SK-MEL-5 (cell line): ENCODE results near the gene BORCS6. TPM values are rescaled to one million over a fixed set of nuclear protein-coding genes. Genes with fewer than 3 reads are reported as not detected.

Source experiments
- DNase-seq: peaks from one replicate; pipeline ENCODE4 v3.0.0-alpha.2; 2016; ENCODE audit warnings: low read depth, low spot score
- in situ Hi-C: cut with HindIII; loops from 2 replicates; pipeline ENCODE4 v1.10.0; 2016; ENCODE audit warnings: low sequenced_read_pairs, high pct_unique_total_duplicates, low pct_unique_long_range_greater_than_20kb
- total RNA-seq: library from RNA; depleted of rRNA; stranded (reverse); fragments of >200 nt; shearing (Covaris generic); gene quantifications from 2 replicates; pipeline ENCODE4 v1.2.3, GENCODE V29; 2014

Gene BORCS6
- total RNA-seq, 1 experiment from 2014 or later, result 12.3 TPM

DNA sequence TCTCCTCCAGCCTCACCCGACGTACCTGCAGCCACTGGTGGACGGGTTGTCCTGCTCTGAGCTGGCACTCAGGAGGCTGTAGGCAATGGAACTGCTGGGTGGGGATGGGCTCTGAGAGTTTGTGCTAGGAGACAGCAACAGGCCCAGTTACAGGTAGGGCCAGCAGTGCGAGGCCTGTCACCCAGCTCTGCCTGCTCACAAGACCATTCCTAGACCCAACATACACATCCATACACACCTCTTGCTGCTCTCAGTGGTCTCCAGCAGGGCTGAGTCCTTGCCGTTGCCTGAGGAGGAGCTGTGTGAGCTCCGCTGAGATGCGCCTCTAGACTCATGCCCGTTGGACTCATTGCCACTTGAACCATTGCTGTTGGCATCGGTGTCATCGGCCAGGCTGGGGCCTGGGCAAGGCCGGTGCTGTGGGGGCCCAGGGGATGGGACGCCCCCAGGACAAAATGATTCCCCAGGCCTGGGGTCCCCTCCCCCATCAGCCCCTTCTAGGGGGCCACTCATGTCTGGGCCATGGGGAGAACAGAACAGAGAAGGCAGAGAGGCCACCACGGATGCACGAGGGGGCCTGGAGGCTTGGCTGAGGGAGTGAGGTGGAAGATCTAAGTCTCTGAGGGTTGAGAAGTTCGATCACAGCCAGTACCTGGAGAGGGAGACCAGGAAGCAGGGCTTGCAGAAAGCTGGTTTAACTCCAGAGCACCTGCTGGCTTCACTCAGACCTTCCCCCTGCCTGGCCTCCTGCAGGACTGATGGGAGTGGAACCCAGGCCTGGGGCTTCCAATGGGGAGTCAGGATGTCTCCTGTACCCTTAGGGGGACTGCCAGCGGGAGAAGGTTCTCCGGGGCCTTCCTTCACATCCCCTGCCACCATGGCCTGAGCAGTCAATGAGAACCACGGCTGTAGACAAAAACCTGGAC, 39.5 kb downstream of the BORCS6 start:
- in situ Hi-C loops, result no loop called here
- no peak for DNase-seq

DNA sequence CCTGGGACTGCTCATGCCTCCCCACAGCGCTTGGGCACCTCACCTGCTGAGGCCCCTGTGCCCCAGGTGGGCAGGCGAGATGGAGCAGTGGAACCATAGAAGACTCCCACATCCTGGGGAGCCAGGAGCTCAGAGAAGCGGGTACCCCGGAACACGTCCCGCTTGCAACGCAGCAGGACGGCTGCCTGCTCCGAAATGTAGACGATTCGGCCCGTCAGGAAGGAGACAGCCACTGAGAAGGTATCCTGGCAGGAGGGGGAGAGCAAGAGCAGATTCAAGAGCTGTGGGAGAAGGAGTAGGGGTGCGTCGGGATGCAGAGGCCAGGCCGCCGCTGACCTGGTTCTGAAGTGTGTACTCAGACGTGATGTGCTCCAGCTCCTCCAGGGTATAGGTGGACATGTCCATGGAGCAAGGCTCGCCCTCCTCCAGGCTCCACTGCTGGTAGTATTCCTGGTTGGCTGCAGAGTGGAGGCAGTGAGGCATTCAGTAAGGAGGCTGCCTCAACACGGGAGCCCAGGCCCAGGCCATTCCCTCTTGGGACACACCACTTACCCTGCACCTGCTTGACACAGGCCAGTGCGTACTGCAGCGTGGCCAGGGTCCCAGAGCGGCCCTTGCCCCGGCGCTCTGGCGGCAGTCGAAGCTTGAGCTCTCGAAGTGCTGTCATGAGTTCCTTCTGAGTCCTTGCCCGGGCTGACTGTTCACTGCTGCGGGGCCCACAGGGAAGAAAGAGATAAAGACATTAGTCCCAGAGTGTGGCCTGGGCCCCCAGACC, 40.4 kb downstream of the BORCS6 start:
- in situ Hi-C loops, result no loop called here
- no peak for DNase-seq

DNA sequence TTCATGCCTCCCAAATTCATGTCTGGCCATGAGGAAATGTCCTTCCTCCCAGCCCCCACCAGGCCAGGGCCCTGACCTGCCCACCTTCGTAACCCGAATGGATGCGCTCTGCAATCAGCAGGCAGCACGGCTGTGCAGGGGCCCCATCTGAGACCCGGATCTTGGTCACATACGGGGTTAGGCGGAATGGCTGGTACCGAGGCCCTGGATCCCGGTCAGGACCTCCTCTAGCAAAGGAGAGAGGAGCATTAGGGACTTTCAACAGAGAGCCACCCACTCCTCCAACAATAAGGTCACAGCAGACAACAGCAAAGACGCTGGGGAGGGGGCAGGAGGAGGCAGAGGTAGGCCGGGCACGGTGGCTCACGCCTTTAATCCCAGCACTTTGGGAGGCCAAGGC, 41.4 kb downstream of the BORCS6 start:
- in situ Hi-C loops, result no loop called here
- no peak for DNase-seq

DNA sequence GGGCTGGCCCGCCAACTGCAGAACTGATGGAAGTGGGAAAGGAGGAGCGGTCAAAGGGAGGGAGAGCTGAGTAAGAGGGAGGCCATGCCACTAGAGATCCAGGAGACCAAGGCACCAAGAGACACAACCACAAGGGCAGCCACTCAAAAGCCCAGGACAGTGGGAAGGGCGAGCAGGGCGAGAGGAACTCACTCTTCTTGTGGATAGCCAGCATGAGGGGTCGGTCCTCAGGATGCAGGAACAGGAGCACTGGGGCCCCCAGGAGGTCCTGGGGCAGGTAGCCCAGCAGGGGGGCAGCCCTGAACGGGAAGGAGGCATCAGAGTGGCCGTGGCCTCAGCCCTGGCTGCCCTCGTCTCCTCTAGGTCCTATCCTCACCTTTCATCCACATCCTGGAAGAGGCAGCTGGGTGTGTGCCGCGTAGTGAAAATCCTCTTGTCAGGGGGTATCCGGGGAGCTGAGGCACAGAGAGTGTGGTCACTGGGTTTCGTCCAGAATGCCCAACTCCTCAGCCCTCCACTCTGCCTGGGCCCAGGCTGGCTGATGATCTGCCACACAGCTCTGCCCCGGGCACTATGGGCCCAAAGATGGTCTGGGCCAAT, 42.1 kb downstream of the BORCS6 start:
- DNase-seq, result no peak
- in situ Hi-C loops, result no loop called here

DNA sequence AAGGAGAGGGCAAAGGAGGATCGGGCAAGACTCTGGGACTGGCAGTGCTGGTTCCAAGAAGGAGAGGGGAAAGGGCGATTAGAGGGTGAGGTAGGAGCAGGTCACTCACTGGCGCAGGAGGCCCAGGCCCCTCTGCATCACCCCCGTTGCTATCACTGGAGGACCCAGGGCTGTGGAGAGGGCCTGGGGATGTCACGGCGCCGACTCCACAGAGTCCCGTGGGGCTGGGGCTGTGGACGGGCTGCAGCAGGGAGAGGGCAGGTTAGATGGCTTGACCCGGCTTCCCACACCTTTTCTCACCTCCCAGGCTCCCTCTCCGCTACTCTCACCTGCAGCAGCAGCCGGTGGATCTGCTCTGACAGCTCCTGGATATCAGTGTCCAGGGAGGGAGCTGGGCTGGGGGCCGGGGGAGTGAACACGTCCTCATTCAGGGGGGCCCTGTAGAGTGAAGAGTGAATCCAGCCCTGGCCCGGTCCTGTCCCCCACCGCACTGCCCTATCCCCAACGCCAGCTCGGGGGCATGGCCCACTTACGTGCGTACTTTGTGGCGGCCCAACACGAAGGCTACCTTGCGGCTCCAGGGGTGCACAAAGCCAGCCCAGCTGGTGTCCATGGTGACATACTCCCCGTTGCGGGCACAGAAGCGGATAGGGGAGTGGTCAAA, 42.7 kb downstream of the BORCS6 start:
- DNase-seq, result no peak
- in situ Hi-C loops, result no loop called here

DNA sequence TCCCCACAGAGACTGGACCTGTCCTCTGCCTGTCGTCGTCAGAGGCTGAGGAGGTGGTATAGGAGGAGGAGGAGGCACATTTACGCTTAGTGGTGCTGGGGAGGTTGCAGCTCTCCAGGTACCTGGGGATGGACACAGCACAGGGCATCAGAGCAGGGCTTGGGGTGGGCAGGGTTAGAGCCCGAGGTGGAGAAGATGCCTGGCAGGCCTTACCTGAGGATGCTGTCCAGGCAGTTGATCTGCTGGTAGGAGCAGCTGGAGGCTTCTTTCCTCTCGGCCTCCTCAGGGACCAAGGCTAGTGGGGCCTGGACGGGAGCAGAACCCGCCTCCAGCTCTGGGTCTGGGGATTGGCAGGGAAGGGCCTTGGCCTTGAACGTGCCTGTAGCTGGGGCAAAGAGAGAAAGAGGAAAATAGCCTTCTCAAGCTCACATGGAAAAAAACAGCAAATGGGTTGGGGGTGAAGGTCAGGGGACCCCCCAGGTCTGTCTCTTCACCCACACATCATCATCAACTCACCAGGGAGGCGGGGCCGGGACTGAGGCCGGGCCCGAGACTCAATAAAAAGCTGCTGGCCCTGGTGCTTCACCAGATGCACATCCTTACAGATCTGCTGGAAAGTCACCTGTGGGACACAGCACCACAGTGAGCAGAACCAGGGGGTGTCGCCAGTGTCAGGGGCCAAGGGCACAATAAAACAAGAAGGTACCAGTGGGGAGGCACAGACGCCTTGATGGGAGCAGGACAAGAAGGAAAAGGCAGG, 43.4 kb downstream of the BORCS6 start:
- in situ Hi-C loops, result no loop called here

DNA sequence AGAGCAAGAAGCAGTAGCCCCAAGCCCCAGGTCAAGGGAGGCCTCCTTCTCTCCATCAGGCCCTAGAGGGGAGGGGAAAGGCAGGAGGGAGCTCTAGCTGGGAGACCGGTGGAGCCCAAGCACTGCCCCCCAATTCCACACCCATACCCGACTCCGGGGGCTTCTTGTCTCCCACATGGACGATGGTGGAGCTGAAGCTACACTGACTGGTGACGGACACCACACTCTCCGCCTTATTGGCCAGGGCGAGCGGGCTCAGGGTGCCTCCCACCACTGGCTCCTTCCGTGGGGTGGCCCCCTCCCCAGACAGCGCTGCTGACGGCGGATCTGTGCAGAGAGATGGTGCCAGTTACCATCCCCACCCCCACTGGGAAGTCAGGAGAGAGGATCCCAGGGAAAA, 44.2 kb downstream of the BORCS6 start:
- in situ Hi-C loops, result no loop called here
- DNase-seq, result no peak

More for the DNA sequence above, 43.4 kb downstream of the BORCS6 start:
- no peak for DNase-seq

DNA sequence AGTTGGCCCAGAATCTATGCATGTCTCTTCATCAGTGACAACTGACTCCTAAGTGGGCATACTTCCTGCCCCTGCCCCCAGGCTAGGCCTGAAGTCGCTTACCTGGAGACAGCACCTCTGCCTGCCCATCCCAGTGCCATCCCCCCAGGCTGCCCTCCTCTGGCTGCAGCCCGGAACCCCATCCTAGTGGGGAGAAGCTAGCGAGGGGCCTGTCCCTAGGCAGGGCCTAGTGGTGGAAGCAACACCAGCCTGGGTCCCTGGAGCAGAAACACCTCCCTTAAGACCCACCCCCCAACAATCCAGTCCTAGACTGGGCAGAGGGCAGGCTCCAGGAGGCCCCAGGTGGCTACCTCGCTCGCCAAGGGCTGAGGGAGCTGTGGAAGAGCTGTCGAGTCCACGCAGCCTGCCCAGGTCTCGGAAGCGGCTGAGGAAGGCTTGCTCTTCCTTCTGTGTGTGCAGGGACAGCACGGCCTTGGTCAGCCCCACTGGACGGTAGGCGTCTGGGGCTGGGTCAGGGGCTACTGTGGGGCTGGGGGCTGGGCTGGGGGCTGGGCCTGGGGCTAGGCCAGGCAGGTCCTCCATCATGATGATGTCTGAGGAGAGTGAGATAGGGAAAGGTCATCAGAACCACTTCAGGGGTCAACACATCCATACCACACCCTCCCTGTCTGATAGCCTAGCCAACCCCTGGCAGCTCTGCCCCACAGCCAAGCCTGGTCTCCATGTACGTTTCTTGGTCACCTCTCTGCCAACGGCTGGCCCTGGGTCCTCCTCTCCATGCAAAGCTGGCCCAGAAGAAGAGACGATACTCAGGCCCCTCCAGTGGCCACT, 45.4 kb downstream of the BORCS6 start:
- DNase-seq, result no peak
- in situ Hi-C loops, result no loop called here

DNA sequence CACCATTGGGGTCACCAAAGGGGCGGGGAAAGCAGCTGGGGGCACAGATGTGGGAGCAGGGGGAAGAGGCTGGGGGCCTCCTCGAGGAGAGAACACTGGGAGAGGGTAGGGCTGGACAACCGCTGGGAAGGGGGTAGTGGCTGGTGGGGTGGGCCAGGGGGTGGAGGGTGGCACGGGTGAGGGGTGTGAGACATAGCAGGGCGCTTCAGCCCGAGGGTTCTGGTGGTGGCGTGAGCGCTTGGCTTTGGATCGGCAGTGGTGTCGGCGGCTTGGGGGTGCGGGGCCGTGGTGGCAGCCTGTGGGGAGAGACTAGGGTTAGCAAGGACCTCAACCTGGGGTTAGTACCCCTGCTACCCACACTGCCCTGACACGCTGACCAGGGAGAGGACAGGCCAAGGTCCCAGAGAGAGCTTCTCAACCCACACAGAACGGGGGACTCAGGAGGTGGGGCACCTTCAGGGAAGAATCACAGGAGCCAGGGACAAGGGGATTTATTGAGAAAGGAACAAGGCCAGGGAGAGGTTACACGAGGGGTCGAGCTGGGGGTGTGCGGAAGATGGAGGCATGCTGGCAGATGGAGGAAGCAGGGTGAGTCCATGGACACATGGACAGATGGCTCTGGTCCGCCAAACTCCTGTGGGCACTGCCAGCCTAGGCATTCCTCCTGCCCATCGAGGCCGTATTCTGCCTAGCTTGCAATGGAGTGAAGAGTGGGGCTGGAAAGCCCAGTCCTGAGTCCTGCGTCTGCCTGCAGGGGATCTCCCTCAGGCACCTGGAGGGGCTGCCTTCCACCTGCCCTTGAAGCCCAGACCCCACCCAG, 46.2 kb downstream of the BORCS6 start:
- in situ Hi-C loops, result no loop called here

DNA sequence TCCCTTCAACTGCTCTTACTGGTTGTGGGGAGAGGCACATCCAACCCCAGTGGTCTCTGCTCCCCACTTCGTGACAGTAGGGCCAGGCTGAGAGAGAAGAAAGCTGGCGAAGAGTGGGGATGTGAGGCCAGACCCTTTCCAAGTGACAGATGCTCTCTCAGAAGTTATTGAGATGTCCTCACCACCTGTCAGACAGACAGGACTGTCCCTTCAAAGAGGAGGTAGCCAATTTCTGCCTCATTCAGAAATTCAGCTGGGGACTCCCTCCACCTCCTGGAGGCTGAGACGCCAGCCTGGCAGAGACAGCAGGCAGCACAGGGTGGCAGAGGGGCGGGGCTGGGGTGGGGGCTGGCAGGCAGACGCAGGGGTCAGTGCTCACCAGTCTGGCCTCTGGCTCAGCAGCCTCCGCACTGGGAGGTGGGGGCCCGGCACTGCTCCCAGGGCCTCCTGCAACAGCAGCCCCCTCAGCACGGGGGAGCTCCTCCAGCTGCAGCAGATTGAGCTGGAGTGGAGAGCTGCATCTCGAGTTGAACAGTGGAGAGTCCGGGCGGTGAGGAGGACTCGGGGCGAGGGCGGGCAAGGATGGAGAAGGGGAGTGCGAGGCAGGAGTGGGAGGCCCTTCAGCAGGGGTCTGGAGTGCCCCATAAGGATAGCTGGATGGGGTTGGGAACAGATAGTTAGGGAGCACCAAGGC, 46.9 kb downstream of the BORCS6 start:
- DNase-seq, result no peak
- in situ Hi-C loops, result no loop called here

More for the DNA sequence above, 46.2 kb downstream of the BORCS6 start:
- DNase-seq, result no peak

DNA sequence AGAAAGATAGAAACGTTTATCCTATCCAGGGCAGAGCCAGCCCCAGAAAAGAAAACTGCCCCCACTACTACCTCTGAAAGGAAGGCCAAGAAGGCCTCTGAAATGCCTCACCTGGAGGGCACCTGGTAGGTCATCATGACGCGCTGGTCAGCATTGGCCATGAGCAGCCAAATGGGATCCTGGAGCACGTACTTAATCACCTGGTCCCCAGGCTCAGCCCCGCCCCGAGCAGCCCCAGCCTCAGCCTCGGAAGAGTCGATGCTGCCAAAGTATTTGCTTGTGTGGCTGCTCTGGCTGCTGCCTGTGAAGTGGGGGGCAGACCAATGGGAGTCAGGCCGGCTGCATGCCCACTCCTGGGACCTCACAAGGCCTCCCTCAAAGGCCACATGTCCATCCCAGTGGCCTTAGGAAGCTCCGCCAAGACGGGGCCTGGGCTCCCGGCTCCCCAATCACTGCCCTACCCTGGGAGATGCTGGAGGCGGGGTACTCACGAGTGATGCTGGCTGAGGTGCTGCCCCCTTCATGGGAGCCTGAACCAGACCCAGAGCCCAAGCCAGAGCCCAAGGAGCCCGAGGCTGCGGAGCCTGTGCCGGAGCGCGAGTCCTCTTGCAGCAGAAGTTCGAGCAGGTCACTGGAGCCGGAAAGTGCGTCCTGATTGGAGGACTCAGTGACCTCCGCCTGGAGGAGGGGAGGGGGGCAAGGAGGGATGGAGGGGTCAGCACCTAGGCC, 47.7 kb downstream of the BORCS6 start:
- in situ Hi-C loops, result no loop called here

DNA sequence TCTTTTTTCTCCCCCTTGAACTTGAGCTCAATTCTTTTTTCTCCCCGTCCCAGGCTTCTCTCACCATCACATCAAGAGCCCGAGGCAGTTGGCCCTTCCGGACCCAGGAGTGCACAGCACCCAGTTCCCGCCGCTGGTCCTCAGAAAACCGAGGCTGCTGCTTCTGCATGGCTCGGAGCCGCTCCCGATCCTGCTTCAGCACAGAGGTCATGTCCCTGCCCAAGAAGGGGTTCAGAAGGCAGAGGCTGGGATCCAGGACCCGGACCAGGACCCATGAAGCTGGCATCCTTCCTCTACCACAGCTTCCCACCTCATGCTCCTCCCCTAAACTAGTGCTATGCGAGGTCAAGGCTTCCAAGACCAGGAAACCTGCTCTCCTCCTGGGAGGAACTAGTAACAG, 48.2 kb downstream of the BORCS6 start:
- in situ Hi-C loops, result no loop called here
- DNase-seq, result no peak

More for the DNA sequence above, 47.7 kb downstream of the BORCS6 start:
- no peak for DNase-seq

DNA sequence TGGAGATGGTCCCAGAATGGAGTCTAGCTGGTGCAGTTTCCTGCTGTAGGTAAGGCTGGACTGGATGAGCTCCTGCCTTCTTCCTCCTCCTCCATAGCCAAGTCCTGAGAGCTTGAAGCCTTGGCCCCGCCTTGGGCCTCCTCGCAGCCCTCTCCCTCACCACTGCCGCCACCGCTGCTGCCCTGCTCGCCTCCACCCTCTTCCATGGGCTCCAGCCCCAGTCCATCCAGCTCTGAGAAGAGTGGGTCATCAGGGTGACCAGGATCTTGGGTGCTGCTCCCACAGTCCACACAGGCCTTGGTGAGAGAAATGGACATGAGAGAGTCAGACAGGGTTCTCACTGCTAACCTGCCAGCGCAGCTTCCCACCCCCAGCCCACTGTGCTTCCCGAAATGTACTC, 48.9 kb downstream of the BORCS6 start:
- in situ Hi-C loops, result no loop called here
- DNase-seq, result no peak
